MM.1S (cell line): ENCODE data around the gene IFT22.
"Not testable (repeated sequence)": the region's sequence is repeated elsewhere in the genome, so short reads cannot be mapped to it uniquely, and the experiment has no call there.

Source experiments
- DNase-seq: peaks from one replicate; pipeline ENCODE4 v3.0.0-alpha.2; 2015
- H2AFZ ChIP-seq: fragments of 300-600 bp; sonication (generic); 2 replicates; pipeline ENCODE4 v1.6.0; 2016; ENCODE audit warnings: antibody characterized with exemption, low read length
- H3F3A ChIP-seq: fragments of 300-600 bp; sonication (generic); 2 replicates; pipeline ENCODE4 v1.6.1; 2016; ENCODE audit warnings: mild to moderate bottlenecking, antibody characterized with exemption, low read length, moderate library complexity, mixed read lengths; ENCODE audit not compliant: insufficient read depth
- H3K27ac ChIP-seq: fragments of 300-600 bp; sonication (generic); 2 replicates; pipeline ENCODE4 v1.5.1; 2016; ENCODE audit warnings: mild to moderate bottlenecking, low read length
- H3K27me3 ChIP-seq: fragments of 300-600 bp; sonication (generic); replicated peaks from 2 replicates; pipeline ENCODE4 v1.6.0; 2016; ENCODE audit warnings: low read length; ENCODE audit not compliant: insufficient read depth
- H3K36me3 ChIP-seq: fragments of 300-600 bp; sonication (generic); replicated peaks from 2 replicates; pipeline ENCODE4 v1.6.1; 2016; ENCODE audit warnings: mild to moderate bottlenecking, low read length, mixed read lengths; ENCODE audit not compliant: insufficient read depth
- H3K4me1 ChIP-seq: fragments of 300-600 bp; sonication (generic); 2 replicates; pipeline ENCODE4 v1.6.1; 2016; ENCODE audit warnings: low read length, mixed read lengths
- H3K4me2 ChIP-seq: fragments of 300-600 bp; sonication (generic); 2 replicates; pipeline ENCODE4 v1.6.0; 2016; ENCODE audit warnings: low read depth, low read length
- H3K4me3 ChIP-seq: fragments of 300-600 bp; sonication (generic); 2 replicates; pipeline ENCODE4 v1.5.1; 2016; ENCODE audit warnings: low read length, mixed read lengths
- H3K79me2 ChIP-seq: fragments of 300-600 bp; sonication (generic); 2 replicates; pipeline ENCODE4 v1.6.1; 2016; ENCODE audit warnings: mixed run types, low read length, mixed read lengths
- H3K9ac ChIP-seq: fragments of 300-600 bp; sonication (generic); 2 replicates; pipeline ENCODE4 v1.6.1; 2016; ENCODE audit warnings: low read length, mixed read lengths
- H3K9me2 ChIP-seq: fragments of 300-600 bp; sonication (generic); replicated peaks from 2 replicates; pipeline ENCODE4 v1.6.1; 2016; ENCODE audit warnings: mild to moderate bottlenecking, low read length, mixed read lengths; ENCODE audit not compliant: insufficient read depth
- H3K9me3 ChIP-seq: fragments of 300-600 bp; sonication (generic); replicated peaks from 2 replicates; pipeline ENCODE4 v1.6.1; 2016; ENCODE audit warnings: mild to moderate bottlenecking, low read length, mixed read lengths; ENCODE audit not compliant: insufficient read depth
- H4K20me1 ChIP-seq: fragments of 300-600 bp; sonication (generic); 2 replicates; pipeline ENCODE4 v1.6.1; 2016; ENCODE audit warnings: mild to moderate bottlenecking, low read length, moderate library complexity, mixed read lengths; ENCODE audit not compliant: insufficient read depth
- EZH2 ChIP-seq: fragments of 300-600 bp; sonication (generic); optimal IDR thresholded peaks from 2 replicates; pipeline ENCODE3; 2017; ENCODE audit warnings: low read depth, mild to moderate bottlenecking, antibody characterized with exemption, low read length, mixed read lengths
- EZH2phosphoT487 ChIP-seq: fragments of 300-600 bp; sonication (generic); IDR thresholded peaks from 2 replicates; pipeline ENCODE4 v1.6.1; 2018; ENCODE audit warnings: antibody characterized with exemption, low read length
- TF ChIP-seq, protein P1 (sequence below): fragments of 300-600 bp; sonication (generic); IDR thresholded peaks from 2 replicates; pipeline ENCODE4 v1.5.1; 2016; ENCODE audit warnings: antibody characterized with exemption, low read length, mixed read lengths

Gene IFT22

DNA sequence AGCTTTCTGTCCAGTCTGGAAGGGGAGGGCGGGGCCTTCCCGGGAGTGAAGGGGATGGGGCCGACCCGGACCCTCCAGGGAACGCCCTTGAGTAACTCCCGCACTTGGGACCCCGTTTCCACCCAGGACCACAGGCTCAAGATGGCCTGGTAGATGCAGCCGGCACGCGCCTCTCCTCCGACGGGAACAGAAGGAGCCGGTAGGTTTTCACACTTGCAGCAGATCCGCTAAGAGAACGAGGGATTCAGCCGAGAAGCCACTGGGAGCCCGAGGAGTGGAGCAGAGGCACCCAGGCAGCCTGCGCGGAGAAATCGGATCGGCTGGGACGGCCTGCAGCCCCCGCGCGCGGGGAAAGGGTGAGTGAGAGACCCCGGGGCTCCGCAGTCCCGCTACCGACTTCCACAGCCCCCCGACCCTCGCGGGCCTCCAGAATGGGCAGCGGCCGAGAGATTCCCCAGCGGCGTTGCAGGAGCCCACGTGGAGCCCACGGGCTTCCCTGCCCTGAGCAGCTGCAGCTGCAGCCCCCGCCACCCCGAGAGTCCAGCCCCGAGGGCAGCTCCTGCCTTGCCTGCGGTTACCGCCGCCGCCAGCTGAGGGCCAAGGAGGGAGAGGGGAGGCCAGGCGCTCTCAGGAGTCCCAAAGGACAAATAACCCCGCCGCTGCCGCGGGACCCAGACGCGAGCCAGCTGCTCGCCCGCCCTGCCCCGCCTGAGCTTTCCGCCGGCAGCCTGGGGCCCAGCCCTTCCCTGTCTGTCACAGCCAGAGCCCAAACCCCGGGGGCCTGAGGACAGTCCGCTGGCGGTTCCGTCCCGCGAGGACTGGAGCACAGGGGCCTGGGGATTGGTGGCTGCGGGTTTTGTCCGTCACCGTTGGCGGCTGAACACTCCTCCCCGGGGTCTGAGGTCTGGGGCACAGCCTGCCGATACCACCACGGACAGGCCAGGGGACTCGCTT is 21.8 kb downstream of the IFT22 start:
- no peak overlapping the region for H3K4me2 ChIP-seq
- H3F3A ChIP-seq = no peaks in the 10 kb centered on the region
- H3K79me2 ChIP-seq = no peaks in the 10 kb centered on the region
- H3K4me1 ChIP-seq = no peaks in the 10 kb centered on the region
- TF ChIP-seq EZH2 (no peak), EZH2phosphoT487 (no peak)
- TF ChIP-seq, protein P1, sequence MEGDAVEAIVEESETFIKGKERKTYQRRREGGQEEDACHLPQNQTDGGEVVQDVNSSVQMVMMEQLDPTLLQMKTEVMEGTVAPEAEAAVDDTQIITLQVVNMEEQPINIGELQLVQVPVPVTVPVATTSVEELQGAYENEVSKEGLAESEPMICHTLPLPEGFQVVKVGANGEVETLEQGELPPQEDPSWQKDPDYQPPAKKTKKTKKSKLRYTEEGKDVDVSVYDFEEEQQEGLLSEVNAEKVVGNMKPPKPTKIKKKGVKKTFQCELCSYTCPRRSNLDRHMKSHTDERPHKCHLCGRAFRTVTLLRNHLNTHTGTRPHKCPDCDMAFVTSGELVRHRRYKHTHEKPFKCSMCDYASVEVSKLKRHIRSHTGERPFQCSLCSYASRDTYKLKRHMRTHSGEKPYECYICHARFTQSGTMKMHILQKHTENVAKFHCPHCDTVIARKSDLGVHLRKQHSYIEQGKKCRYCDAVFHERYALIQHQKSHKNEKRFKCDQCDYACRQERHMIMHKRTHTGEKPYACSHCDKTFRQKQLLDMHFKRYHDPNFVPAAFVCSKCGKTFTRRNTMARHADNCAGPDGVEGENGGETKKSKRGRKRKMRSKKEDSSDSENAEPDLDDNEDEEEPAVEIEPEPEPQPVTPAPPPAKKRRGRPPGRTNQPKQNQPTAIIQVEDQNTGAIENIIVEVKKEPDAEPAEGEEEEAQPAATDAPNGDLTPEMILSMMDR = no peak
- no peak overlapping the region for H3K9ac ChIP-seq
- no peaks in the 10 kb centered on the region for H3K36me3 ChIP-seq
- peaks cover 88% of the 10 kb centered on the region for H3K27me3 ChIP-seq
- DNase-seq = no peak
- no peak overlapping the region for H3K4me3 ChIP-seq
- H3K9me2 ChIP-seq = no peaks in the 10 kb centered on the region
- no peak overlapping the region for H3K27ac ChIP-seq
- H2AFZ ChIP-seq = no peak overlapping the region
- no peaks in the 10 kb centered on the region for H3K9me3 ChIP-seq
- H4K20me1 ChIP-seq = no peaks in the 10 kb centered on the region

DNA sequence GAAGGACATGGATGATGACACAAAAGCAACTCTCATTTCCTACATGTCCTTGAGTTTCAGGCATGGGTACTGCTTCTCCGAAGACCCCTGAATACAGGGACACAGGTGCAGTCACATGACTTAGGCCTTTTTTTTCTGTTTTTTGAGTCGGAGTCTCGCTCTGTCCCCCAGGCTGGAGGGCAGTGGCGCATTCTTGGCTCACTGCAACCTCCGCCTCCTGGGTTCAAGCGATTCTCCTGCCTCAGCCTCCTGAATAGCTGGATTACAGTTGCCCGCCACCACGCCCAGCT is 26.8 kb downstream of the IFT22 start:
- Histone ChIP-seq H3K9me3 (no peaks in the 10 kb centered on the region), H3K79me2 (no peaks in the 10 kb centered on the region), H3K27ac (no peak overlapping the region), H2AFZ (no peak overlapping the region), H4K20me1 (no peaks in the 10 kb centered on the region), H3K36me3 (no peaks in the 10 kb centered on the region), H3K4me2 (no peak overlapping the region), H3K9ac (no peak overlapping the region), H3K9me2 (no peaks in the 10 kb centered on the region), H3K4me1 (no peaks in the 10 kb centered on the region), H3K4me3 (no peak overlapping the region), H3F3A (no peaks in the 10 kb centered on the region), H3K27me3 (peaks cover 85% of the 10 kb centered on the region)
- no peak for TF ChIP-seq EZH2
- no peak for TF ChIP-seq EZH2phosphoT487
- TF ChIP-seq, protein P1 = no peak
- DNase-seq = no peak

DNA sequence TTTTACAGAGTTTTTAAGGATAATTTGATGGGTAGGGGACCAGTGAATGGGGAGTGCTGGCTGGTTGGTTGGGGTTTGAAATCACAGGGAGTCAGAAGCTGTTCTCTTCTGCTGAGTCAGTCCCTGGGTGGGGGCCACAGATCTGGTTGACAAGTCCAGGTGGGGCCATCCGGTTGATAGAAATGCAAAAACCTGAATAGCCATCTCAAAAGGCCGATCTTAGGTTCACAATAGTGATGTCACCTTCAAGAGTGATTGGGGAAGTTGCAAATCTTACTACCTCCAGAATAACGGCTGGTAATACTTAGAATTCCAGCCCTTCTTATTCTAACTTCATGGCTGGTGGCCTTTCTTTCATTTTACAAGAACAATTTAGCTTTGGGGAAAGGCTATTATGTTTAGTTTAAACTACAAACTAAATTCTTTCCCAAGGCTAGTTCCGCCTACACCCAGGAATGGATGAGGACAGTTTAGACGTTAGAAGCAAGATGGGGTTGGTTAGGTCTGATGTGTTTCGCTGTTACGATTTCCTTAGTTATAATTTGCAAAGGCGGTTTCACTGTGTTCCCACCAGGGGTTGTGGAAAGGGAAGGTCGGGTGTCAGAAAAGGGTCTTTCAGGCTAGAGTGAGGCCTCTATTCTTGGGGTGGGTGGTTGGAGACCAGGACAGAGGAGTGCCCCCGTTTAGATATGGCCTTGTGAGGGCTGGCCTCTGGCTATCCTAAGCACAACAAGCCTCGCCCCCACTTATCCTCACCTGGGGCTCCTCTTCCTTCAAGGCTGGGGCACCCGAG is 27.4 kb downstream of the IFT22 start:
- Histone ChIP-seq H3K9me2 (no peaks in the 10 kb centered on the region), H3K4me2 (no peak overlapping the region), H3K4me3 (no peak overlapping the region), H3F3A (no peaks in the 10 kb centered on the region), H2AFZ (no peak overlapping the region), H3K9me3 (no peaks in the 10 kb centered on the region), H3K36me3 (no peaks in the 10 kb centered on the region), H4K20me1 (no peaks in the 10 kb centered on the region), H3K27ac (no peak overlapping the region), H3K79me2 (no peaks in the 10 kb centered on the region), H3K9ac (no peak overlapping the region), H3K27me3 (peaks cover 83% of the 10 kb centered on the region), H3K4me1 (no peaks in the 10 kb centered on the region)
- no peak for DNase-seq
- no peak for TF ChIP-seq EZH2phosphoT487
- TF ChIP-seq, protein P1 = no peak
- no peak for TF ChIP-seq EZH2

DNA sequence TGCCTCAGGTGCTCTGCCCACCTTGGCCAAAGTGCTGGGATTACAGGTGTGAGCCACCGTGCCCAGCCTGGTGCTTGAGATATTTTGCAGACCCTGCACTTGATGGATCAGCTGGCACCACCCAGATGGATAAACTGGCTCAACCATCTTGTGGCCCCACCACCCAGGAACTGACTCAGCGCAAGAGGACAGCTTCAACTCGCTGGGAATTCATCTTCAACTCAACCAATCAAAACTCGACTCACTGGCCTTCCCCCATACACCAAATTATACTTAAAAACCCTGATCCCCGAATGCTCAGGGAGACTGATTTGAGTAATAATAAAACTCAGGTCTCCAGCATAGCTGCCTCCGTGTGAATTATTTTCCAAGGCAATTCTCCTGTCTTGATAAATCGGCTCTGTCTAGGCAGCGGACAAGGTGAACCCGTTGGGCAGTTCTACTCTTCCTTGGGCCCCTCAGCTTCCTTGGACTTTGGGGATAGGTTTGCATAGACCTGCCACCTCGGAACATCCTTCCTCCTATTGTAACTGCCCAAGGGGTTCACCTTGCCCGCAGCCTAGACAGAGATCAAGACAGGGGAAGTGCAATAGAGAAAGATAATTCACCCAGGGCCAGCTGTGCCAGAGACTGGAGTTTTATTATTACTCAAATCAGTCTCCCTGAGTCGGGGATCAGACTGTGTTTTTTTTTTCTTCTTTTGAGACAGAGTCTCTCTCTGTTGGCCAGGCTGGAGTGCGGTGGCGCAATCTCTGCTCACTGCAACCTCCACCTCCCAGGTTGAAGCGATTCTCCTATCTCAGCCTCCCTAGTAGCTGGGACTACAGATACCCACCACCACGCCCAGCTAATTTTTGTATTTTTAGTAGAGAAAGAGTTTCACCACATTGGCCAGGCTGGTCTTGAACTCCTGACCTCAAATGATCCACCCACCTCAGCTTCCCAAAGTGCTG is 28.3 kb downstream of the IFT22 start:
- H3K36me3 ChIP-seq, H4K20me1 ChIP-seq, H3K27ac ChIP-seq, DNase-seq, H3K9me3 ChIP-seq, H3K4me1 ChIP-seq, H3K9me2 ChIP-seq, H3K9ac ChIP-seq, H3F3A ChIP-seq, H3K4me2 ChIP-seq, H2AFZ ChIP-seq, H3K79me2 ChIP-seq, H3K4me3 ChIP-seq: not testable (repeated sequence)
- peaks cover 83% of the 10 kb centered on the region for H3K27me3 ChIP-seq

DNA sequence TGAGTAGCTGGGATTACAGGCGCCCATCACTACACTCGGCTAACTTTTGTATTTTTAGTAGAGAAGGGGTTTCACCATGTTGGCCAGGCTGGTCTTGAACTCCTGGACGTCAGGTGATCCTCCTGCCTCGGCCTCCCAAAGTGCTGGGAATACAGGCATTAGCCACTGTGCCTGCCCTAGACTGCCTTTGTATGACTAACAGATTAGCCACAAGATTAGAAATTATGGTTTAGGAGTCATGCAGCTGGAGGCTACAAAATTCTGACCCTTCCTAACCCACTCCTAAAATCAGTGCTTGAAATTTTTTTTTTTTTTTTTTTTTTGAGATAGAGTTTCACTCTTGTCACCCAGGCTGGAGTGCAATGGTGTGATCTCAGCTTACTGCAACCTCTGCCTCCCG is 29.0 kb downstream of the IFT22 start:
- not testable (repeated sequence) for H3K79me2 ChIP-seq, H3K4me2 ChIP-seq, H3K4me1 ChIP-seq, H4K20me1 ChIP-seq, H3K9me3 ChIP-seq, H3K4me3 ChIP-seq, H3K27ac ChIP-seq, H2AFZ ChIP-seq, DNase-seq, H3K36me3 ChIP-seq, H3F3A ChIP-seq, H3K9me2 ChIP-seq, H3K9ac ChIP-seq
- peaks cover 85% of the 10 kb centered on the region for H3K27me3 ChIP-seq
